Stimulated activated CD8-positive, alpha-beta memory T cell treated with anti-CD3 and anti-CD28 coated beads, Interleukin-4, amount 100 ng/mL, for 24 hours (primary cell): ENCODE results near the gene PPL.
"Not testable (repeated sequence)": the region's sequence is repeated elsewhere in the genome, so short reads cannot be mapped to it uniquely, and the experiment has no call there.

Experiments used
- DNase-seq: peaks from one replicate; pipeline ENCODE4 v3.0.0-alpha.2; 2020; ENCODE audit warnings: low read depth

The PPL gene, protein sequence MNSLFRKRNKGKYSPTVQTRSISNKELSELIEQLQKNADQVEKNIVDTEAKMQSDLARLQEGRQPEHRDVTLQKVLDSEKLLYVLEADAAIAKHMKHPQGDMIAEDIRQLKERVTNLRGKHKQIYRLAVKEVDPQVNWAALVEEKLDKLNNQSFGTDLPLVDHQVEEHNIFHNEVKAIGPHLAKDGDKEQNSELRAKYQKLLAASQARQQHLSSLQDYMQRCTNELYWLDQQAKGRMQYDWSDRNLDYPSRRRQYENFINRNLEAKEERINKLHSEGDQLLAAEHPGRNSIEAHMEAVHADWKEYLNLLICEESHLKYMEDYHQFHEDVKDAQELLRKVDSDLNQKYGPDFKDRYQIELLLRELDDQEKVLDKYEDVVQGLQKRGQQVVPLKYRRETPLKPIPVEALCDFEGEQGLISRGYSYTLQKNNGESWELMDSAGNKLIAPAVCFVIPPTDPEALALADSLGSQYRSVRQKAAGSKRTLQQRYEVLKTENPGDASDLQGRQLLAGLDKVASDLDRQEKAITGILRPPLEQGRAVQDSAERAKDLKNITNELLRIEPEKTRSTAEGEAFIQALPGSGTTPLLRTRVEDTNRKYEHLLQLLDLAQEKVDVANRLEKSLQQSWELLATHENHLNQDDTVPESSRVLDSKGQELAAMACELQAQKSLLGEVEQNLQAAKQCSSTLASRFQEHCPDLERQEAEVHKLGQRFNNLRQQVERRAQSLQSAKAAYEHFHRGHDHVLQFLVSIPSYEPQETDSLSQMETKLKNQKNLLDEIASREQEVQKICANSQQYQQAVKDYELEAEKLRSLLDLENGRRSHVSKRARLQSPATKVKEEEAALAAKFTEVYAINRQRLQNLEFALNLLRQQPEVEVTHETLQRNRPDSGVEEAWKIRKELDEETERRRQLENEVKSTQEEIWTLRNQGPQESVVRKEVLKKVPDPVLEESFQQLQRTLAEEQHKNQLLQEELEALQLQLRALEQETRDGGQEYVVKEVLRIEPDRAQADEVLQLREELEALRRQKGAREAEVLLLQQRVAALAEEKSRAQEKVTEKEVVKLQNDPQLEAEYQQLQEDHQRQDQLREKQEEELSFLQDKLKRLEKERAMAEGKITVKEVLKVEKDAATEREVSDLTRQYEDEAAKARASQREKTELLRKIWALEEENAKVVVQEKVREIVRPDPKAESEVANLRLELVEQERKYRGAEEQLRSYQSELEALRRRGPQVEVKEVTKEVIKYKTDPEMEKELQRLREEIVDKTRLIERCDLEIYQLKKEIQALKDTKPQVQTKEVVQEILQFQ (N-terminal part only)

DNA sequence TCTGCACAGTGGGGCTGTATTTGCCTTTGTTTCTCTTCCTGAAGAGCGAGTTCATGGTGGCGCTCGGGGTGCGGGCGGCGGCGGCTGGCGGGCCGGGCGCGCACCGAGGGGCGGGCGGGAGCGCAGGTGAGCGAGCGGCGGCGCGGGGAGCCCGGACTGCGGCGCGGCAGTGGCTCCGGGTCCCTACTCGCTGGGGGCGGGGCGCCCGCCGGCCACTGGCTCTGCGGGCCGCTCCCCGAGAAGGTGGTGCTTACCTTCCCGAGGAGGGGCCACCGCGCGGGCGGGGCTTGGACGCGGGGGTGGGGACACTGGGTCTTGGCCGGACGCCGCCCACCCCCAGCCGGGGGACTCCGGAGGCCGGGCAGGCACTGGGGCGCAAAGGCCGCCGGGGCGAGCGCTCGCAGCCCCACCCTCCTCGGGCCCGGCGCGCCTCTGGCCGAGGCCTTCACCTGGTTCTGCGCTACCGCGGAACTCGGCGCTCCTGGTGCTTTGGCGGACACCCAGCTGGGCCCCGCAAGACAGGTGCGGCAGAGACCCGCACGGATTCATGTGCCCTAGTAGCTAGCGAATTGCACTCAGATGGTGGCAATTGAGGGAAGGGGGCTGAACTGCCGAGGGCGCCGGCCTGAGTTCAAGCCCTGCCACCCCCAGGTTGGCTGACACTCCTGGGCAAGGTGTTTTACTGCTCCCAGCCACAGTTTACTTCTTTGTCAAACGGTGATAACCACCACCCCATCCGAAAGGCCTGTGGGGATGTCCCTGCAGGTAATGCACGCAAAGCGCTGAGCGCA is at the start of gene PPL:
TSS of gene PPL (minus strand) at position 158 of the 791 bp plus-strand sequence. CDS start at position 55, 103 bp downstream.
- DNase-seq: no peak

DNA sequence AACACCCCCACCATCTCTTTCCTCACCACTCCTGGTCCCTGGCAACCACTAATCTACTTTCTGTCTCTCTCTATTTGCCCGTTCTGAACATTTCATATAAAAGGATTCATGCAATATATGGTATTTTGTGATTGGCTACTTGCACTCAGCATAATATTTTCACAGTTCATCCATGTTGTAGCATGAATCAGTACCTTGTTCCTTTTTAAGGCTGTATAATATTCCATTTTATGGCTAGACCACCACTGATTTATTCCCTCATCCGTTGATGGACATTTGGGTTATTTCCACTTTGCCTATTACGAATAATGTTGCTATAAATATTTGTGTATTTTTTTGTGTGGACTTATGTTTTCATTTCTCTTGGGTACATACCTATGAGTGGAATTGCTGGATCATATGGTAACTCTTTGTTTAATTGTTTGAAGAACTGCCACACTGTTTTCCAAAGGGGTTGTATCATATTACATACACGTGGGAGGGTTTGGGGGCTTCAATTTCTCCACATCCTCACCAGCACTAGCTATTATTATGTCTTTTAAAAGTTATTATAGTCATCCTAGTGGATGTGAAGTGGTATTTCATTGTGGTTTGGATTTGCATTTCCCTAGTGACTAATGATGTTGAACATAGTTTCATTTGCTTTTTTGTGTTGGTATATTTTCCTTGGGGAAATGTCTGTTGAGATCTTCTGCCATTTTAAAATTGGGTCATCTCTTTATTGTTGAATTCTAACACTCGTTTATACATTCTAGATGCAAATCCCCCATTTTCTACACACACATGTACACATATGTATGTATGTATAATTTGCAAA is 47.4 kb upstream of the PPL start:
- no peak for DNase-seq

DNA sequence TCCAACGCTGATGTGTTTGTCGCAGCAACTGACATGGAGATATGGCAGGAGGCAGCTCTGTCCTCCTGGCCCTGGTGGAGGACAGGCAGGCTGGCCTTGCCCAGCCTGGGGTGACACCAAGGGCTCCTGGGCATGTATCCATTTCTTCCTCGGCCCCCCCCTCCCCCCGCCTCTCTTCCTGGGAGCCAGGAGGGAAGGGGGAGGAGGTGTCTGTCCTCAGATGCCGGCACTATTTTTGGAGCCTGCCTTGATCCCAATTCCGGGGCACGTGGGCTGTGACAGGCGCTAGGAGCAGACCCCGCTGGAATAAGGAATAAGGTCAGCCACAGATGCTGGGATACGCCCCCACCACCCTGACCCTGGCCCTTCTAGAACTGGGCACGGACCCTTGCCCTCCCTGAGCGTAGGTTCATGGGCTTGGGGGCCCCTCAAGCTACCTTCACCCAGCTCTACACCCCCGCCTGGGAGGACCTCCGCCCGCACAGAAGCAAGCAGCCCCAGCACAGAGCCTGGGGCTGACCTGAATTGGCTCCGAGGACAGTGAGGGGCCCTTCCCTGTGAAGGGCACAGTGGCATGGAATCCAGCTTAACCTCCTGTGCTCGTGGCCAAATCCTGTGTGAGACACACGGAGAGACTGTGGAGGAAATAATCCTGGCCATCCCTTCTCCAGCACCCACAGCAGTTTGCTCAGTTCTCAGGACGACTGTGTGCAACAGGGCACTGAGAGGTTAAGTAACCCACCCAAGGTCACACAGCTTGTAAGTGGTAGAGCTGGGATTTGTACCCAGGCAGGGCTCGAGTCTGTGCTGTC is 45.3 kb upstream of the PPL start:
- DNase-seq: no peak

DNA sequence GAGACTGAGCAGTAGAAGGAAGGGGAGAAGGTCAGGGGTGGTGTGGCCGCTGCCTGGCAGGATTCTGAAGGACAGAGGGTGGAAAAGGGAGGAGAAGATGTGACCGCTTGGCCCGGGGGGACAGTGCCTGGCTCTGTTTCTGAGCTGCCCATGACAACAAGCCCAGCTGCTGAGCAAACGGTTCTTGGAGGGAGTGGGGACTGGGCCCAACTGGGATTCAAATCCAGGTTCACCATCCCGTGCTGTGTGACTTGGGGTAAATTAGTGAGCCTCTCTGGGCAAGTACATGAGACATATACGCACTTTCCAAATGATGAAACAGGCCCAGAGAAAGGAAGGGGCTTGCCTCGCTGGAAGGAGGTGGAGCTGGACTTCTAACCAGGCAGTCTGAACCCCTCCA is 44.5 kb upstream of the PPL start:
- no peak for DNase-seq

DNA sequence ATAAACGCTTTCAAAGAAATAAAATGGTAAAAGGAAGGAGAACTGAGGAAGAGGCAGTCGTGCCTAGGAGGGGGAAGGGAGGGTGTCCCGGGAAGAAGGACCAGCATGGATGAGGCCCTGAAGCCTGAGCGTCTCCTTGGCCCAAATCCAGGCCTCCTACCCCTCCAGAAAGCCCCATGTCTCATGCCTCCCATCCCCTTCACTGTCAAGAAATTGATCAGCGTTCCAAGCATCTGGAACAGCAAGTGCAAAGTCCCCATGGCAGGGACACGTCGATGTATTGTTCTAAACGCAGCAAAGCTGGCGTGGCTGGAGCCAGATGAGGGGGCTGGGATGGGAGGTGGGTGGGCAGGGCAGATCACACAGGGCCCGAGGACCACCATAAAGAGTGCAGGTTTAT is 43.7 kb upstream of the PPL start:
- no peak for DNase-seq

DNA sequence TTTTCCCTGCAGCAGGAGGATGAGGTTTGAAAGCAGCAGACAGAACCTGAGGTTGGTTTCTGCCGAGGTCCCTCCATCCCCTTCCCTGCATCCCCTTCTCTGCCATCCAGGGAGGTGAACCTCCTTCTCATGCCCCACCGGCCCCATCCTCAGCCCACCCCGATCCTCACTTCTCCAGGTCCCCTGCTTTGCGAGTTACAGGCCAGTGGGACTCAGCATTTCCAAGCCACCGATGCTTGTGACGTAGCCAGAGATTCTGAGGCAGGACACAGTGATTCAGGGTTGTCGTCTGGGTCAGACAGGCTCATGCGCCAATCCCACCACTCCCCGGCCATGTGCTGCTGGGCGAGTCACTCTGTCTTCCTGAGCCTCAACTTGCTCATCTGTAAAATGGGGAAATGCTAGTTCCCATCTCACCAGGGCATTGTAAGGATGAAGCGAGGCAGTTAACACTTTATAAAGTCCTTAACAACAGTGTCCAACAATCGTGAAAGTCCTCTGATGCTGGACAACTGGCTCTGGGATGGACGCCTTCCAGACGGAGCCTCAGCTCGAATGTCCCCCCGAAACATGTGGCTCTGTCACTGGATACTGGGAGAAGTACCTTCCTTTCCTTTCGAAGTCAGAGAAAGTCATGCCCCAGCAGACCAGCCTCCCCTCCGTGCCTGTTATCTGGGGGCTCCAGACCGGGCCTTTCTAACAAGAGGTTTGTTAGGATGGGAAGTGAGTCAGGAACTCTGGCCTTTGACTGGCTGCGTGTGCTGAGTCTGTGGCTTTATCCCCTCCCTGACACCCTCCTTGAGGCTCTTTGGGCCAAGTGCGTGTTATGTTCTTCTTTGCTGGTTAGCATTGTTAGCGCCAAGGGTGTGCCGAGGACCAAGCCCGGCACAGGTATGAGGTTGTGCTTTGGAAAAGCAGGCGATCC is 43.0 kb upstream of the PPL start:
- no peak for DNase-seq

DNA sequence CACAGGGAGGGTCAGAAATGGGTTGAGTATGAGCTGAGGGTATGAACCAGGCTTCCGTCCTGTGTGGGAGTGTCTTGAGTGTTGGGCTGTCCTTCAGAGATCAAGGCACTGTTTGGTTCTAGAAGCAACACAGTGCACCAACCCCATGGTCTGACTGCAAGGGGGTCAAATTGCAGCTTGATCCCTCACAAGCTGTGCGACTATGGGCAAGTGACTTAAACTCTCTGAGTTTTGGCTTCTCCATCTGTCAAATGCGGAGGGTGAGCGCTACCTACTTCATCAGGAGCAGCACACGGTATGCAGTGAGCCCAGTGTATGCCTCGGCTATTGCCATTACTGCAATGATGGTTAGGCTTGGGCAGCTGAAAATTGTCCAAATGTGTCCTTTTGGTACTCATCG is 42.2 kb upstream of the PPL start:
- DNase-seq: no peak

DNA sequence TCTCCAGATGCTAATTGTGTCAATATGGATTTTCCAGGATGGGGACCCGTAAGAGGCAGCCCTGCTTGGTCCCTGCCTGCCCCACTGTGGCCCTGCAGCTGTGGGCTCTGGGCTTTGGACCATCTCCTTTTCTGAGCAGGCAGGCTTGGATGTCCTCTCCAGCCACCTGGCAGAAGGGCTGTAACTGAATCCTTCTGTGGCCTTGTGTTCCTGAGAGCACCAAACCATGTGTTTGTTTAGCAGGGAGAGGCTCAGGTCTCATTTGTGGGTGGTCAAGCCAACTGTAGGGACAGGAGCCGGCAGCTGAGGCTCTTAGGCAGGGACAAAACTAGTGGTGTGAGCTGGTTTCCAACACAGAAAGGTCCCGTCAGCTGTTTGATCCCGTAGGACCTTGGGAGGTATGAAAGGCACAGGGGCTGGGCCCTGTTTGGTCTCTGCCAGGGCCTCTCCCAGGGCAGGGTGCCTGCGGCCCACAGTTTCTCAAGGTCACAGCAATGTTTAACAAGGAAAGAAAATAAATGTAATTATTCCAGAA is 39.7 kb upstream of the PPL start:
- DNase-seq: no peak

DNA sequence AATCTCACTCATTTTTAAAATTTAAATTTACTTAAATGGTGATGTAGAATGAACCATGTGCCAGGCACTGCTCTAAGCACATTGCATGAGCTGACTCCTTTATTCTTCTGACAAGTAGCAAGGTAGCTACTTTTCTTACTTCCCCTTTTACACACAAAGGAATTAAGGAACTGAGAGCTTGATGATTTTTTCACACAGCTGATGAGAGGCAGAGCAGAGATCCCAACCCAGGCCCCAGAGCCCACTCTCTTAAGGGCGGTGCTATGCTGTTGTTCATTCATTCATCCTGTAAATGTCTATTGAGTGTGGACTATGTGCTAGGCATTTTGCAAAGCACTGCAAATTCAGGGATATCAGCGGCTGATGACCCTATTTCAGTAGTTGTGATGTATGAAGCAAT is 39.1 kb upstream of the PPL start:
- no peak for DNase-seq

DNA sequence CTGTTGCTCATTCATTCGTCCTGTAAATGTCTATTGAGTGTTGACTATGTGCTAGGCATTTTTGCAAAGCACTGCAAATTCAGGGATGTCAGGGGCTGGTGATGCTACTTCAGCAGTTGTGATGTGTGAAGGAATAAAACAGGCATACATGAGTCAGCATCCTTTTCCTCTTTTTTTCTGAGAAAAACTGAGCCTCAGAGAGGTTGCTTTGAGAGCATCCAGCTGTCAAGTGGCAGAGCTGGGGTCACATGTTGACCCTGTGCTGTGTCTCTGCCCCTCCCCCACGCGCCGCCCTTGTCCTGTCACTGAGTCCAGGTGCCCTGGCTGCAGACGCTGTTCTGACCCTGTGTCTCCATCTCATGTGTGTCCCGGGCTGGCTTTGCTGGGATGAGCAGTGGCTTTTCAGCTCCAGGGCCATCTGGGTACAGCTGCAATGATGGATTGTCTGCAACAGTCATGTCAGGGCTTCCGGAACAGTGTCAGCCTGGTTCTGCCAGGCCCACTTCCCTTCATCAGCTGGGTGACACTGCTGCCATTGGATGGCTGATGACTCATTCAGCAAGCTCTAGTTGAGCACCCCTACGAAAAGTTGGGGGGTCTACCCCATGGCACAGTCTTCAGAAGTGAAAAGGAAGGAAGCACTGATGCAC is 36.1 kb upstream of the PPL start:
- DNase-seq: no peak

DNA sequence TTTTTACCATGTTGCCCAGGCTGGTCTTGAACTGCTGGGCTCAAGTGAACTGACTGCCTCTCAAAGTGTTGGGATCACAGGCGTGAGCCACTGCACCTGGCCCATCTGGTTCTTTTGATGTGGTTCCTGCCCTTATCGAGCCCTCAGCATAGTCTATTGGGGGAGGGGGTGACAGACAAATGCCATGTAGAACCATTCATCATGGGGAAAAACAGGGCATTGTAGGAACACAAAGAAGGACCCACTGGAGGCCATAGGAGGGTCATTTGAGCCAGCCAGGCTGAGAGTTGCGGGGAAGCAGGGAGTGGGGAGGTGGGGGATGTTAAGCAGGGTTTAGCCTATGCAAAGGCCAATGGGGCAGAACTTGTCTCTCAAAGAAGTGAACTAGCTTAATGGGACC is 33.1 kb upstream of the PPL start:
- no peak for DNase-seq

DNA sequence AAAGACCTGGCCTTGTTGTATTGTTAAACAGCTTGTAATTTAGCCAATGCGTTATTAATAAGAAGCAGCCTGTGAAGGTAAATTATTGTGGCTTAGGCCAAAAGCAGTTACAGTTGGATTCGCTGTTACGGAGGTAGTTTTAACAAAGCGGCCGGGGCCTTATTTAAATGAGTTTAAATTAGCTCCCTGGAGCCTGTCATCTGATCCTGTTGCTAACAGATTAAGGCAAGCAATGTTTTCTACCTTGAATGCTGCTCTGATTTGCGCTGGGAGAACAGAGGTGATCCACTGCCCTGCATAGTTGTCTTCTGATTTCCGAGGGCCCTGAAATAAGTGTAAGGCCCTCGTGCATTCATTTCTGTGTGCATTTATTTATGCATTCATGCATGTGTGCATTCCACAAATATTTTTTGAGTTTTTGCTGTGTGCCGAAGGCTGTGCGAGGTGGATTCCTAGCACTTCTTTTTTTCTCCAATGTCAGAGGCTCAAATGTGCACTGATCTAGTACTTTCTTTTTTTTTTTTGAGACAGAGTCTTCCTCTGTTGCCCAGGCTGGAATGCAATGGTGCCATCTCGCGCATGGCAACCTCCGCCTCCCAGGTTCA is 32.0 kb upstream of the PPL start:
- DNase-seq: no peak

DNA sequence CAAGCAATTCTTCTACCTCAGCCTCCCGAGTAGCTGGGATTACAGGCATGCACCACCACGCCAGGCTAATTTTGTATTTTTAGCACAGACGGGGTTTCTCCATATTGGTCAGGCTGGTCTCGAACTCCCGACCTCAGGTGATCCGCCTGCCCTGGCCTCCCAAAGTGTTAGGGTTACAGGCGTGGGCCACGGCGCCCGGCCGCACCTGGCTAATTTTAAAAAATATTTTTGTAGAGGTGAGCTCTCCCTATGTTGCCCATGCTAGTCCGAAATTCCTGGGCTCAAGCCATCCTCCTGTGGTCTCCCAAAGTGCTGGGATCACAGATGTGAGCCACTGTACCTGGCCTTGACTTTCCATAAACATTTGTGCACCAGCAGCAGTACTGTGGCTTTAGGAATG is 31.3 kb upstream of the PPL start:
- DNase-seq: not testable (repeated sequence)

DNA sequence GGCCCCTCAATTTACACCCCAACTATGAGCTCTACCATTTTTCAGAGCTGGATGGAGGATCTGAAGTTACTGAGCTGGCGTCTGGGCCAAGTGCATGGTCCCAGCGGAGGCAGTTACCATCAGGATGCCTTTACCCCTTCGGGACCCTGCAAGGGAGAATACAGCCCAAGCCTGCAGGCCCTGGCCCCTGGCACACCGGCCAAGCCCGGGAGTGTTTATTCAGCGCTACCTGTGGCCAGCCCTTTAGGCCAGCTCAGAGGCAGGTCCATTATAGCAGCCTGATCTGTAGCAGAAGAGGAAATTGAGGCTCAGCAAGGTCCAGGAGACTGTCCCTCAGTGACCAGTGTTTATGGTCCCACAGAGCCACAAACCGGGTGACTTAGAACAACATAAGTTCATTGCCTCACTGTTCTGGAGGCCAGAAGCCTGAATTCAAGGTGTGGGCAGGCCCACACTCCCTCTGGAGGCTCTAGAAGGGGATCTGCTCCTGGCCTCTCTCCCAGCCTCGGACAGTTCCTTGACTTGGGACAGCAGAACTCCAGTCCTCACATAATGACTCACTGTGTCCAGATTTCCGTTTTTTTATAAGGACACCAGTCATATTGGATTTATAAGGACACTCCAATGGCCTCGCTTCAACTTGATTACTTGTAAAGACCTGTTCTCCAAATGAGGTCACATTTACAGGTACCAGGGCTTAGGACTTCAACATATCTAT is 29.9 kb upstream of the PPL start:
- no peak for DNase-seq

DNA sequence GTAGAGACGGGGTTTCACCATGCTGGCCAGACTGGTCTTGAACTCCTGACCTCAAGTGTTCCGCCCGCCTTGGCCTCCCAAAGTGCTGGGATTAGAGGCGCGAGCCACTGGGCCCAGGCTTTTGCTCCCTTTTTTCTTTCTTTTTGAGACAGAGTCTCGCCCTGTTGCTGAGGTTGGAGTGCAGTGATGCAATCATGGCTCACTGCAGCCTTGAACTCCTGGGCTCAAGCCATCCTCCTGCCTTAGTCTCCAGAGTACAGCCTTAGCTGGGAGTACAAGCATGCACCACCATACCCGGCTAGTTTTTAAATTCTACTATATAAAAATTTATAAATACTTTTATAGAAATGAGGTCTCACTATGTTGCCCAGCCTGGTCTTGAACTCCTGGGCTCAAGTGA is 26.6 kb upstream of the PPL start:
- not testable (repeated sequence) for DNase-seq

DNA sequence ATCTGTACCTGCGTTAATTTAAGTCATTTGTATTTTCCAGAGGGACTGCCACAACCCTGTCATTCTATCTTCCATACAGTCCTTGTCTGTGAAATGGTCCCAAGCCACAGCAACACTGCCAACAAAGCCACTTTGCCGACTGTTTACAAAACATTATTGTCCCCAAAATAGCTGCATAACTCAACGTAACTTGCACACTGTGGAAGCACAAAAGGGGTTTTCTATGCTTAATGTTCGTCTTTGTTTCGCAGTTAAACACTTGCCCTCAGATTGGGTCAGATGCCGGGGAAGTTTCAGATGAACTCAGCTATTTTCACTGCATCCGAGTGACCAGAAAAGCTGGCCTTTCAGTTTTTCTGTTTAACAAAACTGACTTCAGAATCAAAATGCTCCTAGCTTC is 25.8 kb upstream of the PPL start:
- no peak for DNase-seq

DNA sequence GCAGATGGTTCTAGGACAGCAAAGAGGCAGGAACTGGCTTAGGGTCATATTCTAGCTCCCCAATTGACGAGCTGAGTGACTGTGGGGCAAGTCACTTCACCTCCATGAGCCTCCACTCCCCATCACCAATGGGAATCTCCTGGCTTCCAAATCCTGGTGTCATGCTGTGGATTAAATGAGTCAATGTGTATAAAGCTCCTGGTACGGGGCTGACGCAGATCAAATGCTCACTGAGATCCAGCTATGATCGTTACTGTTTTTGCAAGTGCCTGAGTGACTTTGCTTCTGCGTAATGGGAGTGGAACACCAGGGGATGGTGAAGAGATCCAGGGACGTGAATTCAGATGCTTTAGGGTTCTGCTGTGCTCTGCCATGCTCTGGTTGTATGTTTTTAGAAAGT is 23.6 kb upstream of the PPL start:
- DNase-seq: no peak
